Keratinocyte (primary cell): Measurements from ENCODE around the gene HPSE2. TPM values are rescaled to one million over a fixed set of nuclear protein-coding genes. Genes with fewer than 3 reads are reported as not detected.

ENCODE experiments used
- DNase-seq: peaks from one replicate; pipeline ENCODE4 v3.0.0-alpha.2; 2011; ENCODE audit warnings: low read depth, missing footprints, low spot score
- FAIRE-seq: peaks from 2 replicates; lab custom pipeline; 2011; peaks lifted over from hg19 to GRCh38; lab: Jason Lieb, UNC
- H2AFZ ChIP-seq: 2 replicates; pipeline ENCODE4 v1.6.0; 2012; ENCODE audit warnings: low read length, control low read depth, inconsistent platforms; ENCODE audit not compliant: control insufficient read depth
- H3K27ac ChIP-seq: 2 replicates; pipeline ENCODE4 v1.5.1; 2011; ENCODE audit warnings: low read length; ENCODE audit not compliant: control insufficient read depth, insufficient read depth
- H3K27me3 ChIP-seq: 3 replicates; pipeline ENCODE4 v1.6.0; 2011; ENCODE audit warnings: low read length; ENCODE audit not compliant: control insufficient read depth, insufficient read depth; ENCODE audit errors: extremely low read depth
- H3K36me3 ChIP-seq, 2 experiments: 2 replicates in 1 of 2; 3 replicates in 1 of 2; pipeline ENCODE4 v1.5.1; 2011; ENCODE audit warnings: low read length in 2 of 2, mild to moderate bottlenecking in 1 of 2; ENCODE audit not compliant: control insufficient read depth in 2 of 2, insufficient read depth in 2 of 2; ENCODE audit errors: extremely low read depth in 1 of 2
- H3K4me1 ChIP-seq: 3 replicates; pipeline ENCODE4 v1.5.1; 2011; ENCODE audit warnings: low read length; ENCODE audit not compliant: control insufficient read depth, insufficient read depth; ENCODE audit errors: extremely low read depth
- H3K4me2 ChIP-seq: 3 replicates; pipeline ENCODE4 v1.6.0; 2011; ENCODE audit warnings: low read depth, low read length; ENCODE audit not compliant: control insufficient read depth, insufficient read depth; ENCODE audit errors: extremely low read depth
- H3K4me3 ChIP-seq, 3 experiments: fragments of 200-600 bp in 1 of 3; sonication (generic) in 1 of 3; 2 replicates in 2 of 3; 3 replicates in 1 of 3; pipeline ENCODE4 v1.5.1; 2011 to 2016; ENCODE audit warnings: low read length in 3 of 3, mild to moderate bottlenecking in 3 of 3, control low read depth in 2 of 3, inconsistent platforms in 1 of 3, low read depth in 1 of 3, mixed read lengths in 1 of 3, mixed run types in 1 of 3, moderate library complexity in 1 of 3; ENCODE audit not compliant: control insufficient read depth in 2 of 3, insufficient read depth in 2 of 3; ENCODE audit errors: extremely low read depth in 1 of 3
- H3K79me2 ChIP-seq: 2 replicates; pipeline ENCODE4 v1.6.0; 2012; ENCODE audit warnings: low read length; ENCODE audit not compliant: control insufficient read depth, insufficient read depth
- H3K9ac ChIP-seq: 3 replicates; pipeline ENCODE4 v1.6.0; 2011; ENCODE audit warnings: low read length; ENCODE audit not compliant: control insufficient read depth, insufficient read depth; ENCODE audit errors: extremely low read depth
- H3K9me1 ChIP-seq: 3 replicates; pipeline ENCODE4 v1.6.0; 2011; ENCODE audit warnings: low read length; ENCODE audit not compliant: control insufficient read depth, insufficient read depth; ENCODE audit errors: extremely low read depth
- H3K9me3 ChIP-seq: 2 replicates; pipeline ENCODE4 v1.5.1; 2012; ENCODE audit warnings: low read depth, low read length; ENCODE audit not compliant: control insufficient read depth
- H4K20me1 ChIP-seq: 3 replicates; pipeline ENCODE4 v1.6.0; 2011; ENCODE audit warnings: low read length; ENCODE audit not compliant: control insufficient read depth, insufficient read depth; ENCODE audit errors: extremely low read depth
- CTCF ChIP-seq, 3 experiments: IDR thresholded peaks in 1 of 3; conservative IDR thresholded peaks in 1 of 3; optimal IDR thresholded peaks in 1 of 3; 2 replicates in 2 of 3; 3 replicates in 1 of 3; pipeline versions ENCODE3 to v1.5.1; 2011; ENCODE audit warnings: low read length in 3 of 3, mild to moderate bottlenecking in 3 of 3, moderate library complexity in 2 of 3, control low read depth in 1 of 3, inconsistent platforms in 1 of 3; ENCODE audit not compliant: insufficient read depth in 2 of 3; ENCODE audit errors: extremely low read depth in 1 of 3
- EZH2 ChIP-seq: IDR thresholded peaks from one replicate; pipeline ENCODE4 v1.6.1; 2012; ENCODE audit warnings: inconsistent platforms, mild to moderate bottlenecking, low read length, moderate library complexity
- dilution Hi-C: fragments of 300-500 bp; cut with MboI; formaldehyde crosslinking; loops from one replicate; pipeline ENCODE4 v1.7.0; 2020; ENCODE audit warnings: low sequenced_read_pairs; ENCODE audit not compliant: extremely low pct_ligation_motif_present
- polyA plus RNA-seq, 5 experiments: library from polyadenylated mRNA; depleted of rRNA in 3 of 5; stranded (reverse) in 3 of 5; stranded (forward) in 1 of 5; unstranded in 1 of 5; fragments of >200 nt; gene quantifications; 1 replicate in 1 of 5; 2 replicates in 3 of 5; 3 replicates in 1 of 5; pipeline versions ENCODE4 v1.2.1 to v1.2.3, GENCODE V29; 2011 to 2012; ENCODE audit warnings: missing spikeins in 2 of 5, low read depth in 1 of 5, low replicate concordance in 1 of 5

Gene HPSE2
- polyA plus RNA-seq, 1 donor (not counting 4 experiments of a cell fraction or from before 2014, with no cell fraction given): 0.01 TPM

DNA sequence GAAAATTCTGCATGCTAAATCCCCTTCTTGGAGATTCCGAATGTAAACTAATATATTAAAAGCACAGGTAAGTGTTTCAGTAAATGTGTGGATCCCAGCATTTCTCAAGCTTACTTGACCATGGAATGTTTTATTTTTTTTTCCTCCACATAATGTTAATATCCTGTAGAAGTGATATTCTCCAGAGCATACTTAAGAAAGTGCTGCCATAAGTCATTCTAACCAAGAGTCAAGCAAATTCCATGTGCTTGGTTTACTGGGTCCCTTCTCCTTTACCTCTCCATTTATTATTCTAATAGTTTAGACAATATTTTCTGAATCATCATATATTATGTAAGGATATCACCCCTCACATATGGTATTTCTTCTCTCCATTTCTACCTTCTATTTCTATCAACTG lies 522.1 kb downstream of the HPSE2 start:
- TF ChIP-seq EZH2: no peak
- no peak for TF ChIP-seq CTCF (optimal IDR thresholded peaks at IDR 0.05 in 1 of 3, IDR thresholded peaks at IDR 0.05 in 1 of 3, conservative IDR thresholded peaks at IDR 0.05 in 1 of 3; ENCODE audit: extremely low read depth in 1 of 3, insufficient read depth in 2 of 3, low read length in 3 of 3)
- dilution Hi-C loops: no loop called here
- Histone ChIP-seq H3K27me3 (no peaks in the 10 kb centered on the region), H3K79me2 (no peaks in the 10 kb centered on the region), H3K4me2 (no peak overlapping the region), H4K20me1 (no peaks in the 10 kb centered on the region), H3K4me1 (no peaks in the 10 kb centered on the region), H3K27ac (no peak overlapping the region), H3K9me3 (no peaks in the 10 kb centered on the region), H3K9ac (no peak overlapping the region), H3K9me1 (no peaks in the 10 kb centered on the region), H3K36me3 (no peaks in the 10 kb centered on the region), H3K4me3 (no peak overlapping the region), H2AFZ (no peak overlapping the region)
- DNase-seq: no peak
- FAIRE-seq: no peak

DNA sequence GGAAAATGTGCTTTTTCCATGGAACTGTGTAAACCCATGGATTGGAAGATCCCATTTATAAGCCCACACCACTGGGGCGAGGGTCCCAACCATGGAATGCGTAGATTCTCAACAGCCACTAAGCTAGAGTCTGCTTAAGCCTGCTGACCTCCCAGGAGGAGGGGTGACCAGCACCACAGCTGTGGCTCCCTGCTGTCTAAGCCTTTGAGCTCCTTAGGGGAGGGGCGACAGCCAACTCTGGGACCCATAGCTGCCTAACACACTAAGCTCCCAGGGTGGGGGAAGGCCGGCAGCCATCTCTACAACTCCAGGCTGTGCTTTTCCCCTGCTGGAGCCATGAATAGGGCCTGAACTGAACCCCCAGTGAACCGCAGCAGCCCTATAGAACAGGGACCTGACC lies 539.1 kb downstream of the HPSE2 start:
- Histone ChIP-seq H2AFZ (no peak overlapping the region), H3K36me3 (no peaks in the 10 kb centered on the region), H3K4me3 (no peak overlapping the region), H3K79me2 (no peaks in the 10 kb centered on the region), H3K27ac (no peak overlapping the region), H4K20me1 (no peaks in the 10 kb centered on the region), H3K9me1 (no peaks in the 10 kb centered on the region), H3K27me3 (no peaks in the 10 kb centered on the region), H3K9ac (no peak overlapping the region), H3K9me3 (no peaks in the 10 kb centered on the region), H3K4me2 (no peak overlapping the region), H3K4me1 (no peaks in the 10 kb centered on the region)
- DNase-seq: no peak
- TF ChIP-seq CTCF (optimal IDR thresholded peaks at IDR 0.05 in 1 of 3, IDR thresholded peaks at IDR 0.05 in 1 of 3, conservative IDR thresholded peaks at IDR 0.05 in 1 of 3; ENCODE audit: extremely low read depth in 1 of 3, insufficient read depth in 2 of 3, low read length in 3 of 3) (no peak), EZH2 (no peak)
- dilution Hi-C loops: no loop called here
- FAIRE-seq: no peak
